Hepatocyte (in vitro differentiated cells): ENCODE data around the gene CD79B.

Source experiments
- EZH2 ChIP-seq: fragments of 200-600 bp; sonication (generic); IDR thresholded peaks from 2 replicates; pipeline ENCODE4 v1.6.1; 2016; ENCODE audit warnings: antibody characterized with exemption, mild to moderate bottlenecking, borderline replicate concordance
- EZH2phosphoT487 ChIP-seq: fragments of 200-600 bp; sonication (generic); IDR thresholded peaks from one replicate; pipeline ENCODE4 v1.6.1; 2018; ENCODE audit warnings: antibody characterized with exemption, mild to moderate bottlenecking, low read depth, moderate library complexity; ENCODE audit not compliant: unreplicated experiment, severe bottlenecking
- TF ChIP-seq, protein P1 (sequence below): fragments of 200-600 bp; sonication (generic); IDR thresholded peaks from 2 replicates; pipeline ENCODE4 v1.5.1; 2016; ENCODE audit warnings: antibody characterized with exemption, mild to moderate bottlenecking; ENCODE audit not compliant: poor library complexity

DNA sequence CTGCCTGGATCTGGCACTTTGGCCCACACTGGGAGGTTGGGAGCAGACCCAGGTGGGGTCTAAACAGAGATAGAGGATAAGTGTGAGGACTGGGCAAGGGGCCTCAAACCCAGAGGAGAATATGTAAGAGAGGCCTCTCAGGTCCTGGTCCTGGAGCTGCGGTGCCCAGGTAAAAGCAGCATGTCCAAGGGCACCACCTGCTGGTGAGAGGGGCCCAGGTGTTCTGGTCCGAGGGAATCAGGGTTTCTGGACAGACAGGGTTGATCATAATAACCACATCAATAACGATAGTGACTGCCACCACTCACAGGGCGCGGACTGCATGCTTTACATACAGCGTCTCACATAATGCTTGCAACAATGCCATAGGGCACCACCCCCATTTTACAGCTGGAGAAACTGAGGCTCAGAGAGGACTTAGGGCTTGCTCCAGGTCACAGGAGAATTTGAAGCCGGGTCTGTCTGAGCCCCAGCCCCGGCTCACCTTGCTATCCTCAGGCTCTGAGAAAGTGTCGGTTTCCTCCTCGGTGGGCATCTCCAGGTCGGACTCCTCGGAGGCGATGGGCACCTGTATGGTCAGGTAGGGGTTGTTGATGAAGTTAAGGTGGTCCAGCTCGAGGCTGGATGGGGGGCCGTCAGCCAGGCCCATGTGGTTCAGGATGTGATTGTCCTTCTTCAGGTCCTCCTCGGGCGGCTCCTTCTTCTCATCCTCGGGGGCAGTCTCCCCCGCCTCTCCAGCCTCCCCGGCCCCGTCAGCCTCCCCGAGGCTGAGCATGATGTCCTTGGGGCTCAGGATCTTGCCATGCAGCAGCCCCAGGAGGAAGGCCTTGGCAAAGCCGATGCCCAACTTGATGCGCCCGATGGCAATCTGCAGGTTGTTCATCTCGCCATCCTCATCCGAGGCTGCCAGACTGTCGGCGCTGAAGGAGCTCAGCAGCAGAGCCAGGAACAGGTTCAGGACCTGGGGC, 19.1 kb upstream of the CD79B start:
- TF ChIP-seq, protein P1, sequence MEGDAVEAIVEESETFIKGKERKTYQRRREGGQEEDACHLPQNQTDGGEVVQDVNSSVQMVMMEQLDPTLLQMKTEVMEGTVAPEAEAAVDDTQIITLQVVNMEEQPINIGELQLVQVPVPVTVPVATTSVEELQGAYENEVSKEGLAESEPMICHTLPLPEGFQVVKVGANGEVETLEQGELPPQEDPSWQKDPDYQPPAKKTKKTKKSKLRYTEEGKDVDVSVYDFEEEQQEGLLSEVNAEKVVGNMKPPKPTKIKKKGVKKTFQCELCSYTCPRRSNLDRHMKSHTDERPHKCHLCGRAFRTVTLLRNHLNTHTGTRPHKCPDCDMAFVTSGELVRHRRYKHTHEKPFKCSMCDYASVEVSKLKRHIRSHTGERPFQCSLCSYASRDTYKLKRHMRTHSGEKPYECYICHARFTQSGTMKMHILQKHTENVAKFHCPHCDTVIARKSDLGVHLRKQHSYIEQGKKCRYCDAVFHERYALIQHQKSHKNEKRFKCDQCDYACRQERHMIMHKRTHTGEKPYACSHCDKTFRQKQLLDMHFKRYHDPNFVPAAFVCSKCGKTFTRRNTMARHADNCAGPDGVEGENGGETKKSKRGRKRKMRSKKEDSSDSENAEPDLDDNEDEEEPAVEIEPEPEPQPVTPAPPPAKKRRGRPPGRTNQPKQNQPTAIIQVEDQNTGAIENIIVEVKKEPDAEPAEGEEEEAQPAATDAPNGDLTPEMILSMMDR = peak; percentile 51
- TF ChIP-seq EZH2 (no peak), EZH2phosphoT487 (no peak)
